Upper lobe of left lung (tissue), 6 donors: ENCODE measurements around the gene JMJD1C. TPM values are rescaled to one million over a fixed set of nuclear protein-coding genes. Genes with fewer than 3 reads are reported as not detected.

ENCODE experiments used
- ATAC-seq, 2 donors: fragments of 200-7000 bp; cut with Tn5 transposase; one replicate each; pipeline ENCODE4 v1.9.1; 2022; ENCODE audit warnings: mild to moderate bottlenecking in 2 of 2, moderate library complexity in 2 of 2; ENCODE audit not compliant: low FRiP score in 2 of 2
- DNase-seq, 2 donors: peaks; one replicate each; pipeline ENCODE4 v3.0.0-alpha.2; 2019 to 2020
- H3K27ac ChIP-seq, 4 donors: fragments of 200-600 bp; sonication (generic); one replicate each; pipeline ENCODE4 v1.5.1; 2016 to 2019
- H3K27me3 ChIP-seq, 4 donors: fragments of 200-600 bp; sonication (generic); one replicate each; pipeline ENCODE4 v1.5.1; 2017 to 2019
- H3K36me3 ChIP-seq, 4 donors: fragments of 200-600 bp; sonication (generic); one replicate each; pipeline ENCODE4 v1.5.1; 2016 to 2019
- H3K4me1 ChIP-seq, 4 donors: fragments of 200-600 bp; sonication (generic); one replicate each; pipeline ENCODE4 v1.5.1; 2018 to 2019
- H3K4me3 ChIP-seq, 4 donors: fragments of 200-600 bp; sonication (generic); one replicate each; pipeline ENCODE4 v1.5.1; 2017 to 2019; ENCODE audit warnings: mild to moderate bottlenecking in 2 of 4, moderate library complexity in 1 of 4
- H3K9me3 ChIP-seq, 4 donors: fragments of 200-600 bp; sonication (generic); one replicate each; pipeline ENCODE4 v1.5.1; 2018 to 2019
- EP300 ChIP-seq, 4 donors: sonication (generic); formaldehyde crosslinking; IDR thresholded peaks; one replicate each; pipeline ENCODE4 v1.5.1; 2017; ENCODE audit warnings: antibody characterized with exemption in 4 of 4, control low read depth in 2 of 4
- POLR2A ChIP-seq, 4 donors: fragments of 450-650 bp; IDR thresholded peaks; one replicate each; pipeline ENCODE4 v1.5.1; 2016 to 2017; ENCODE audit warnings: antibody characterized with exemption in 4 of 4, mild to moderate bottlenecking in 2 of 4
- POLR2AphosphoS5 ChIP-seq, 2 donors: sonication (generic); formaldehyde crosslinking; IDR thresholded peaks; one replicate each; pipeline ENCODE4 v1.5.1; 2017; ENCODE audit warnings: antibody characterized with exemption in 2 of 2
- WGBS, 2 donors: methylation state at CpG; one replicate each; pipeline ENCODE4 v1.1.5; 2017 to 2018; 5-methylcytosine and 5-hydroxymethylcytosine counted together
- total RNA-seq, 6 donors: library from RNA; depleted of rRNA in 4 of 6; stranded (reverse); fragments of >200 nt in 4 of 6; gene quantifications; one replicate each; pipeline versions ENCODE4 v1.1.0 to v1.2.1, GENCODE V29; 2016 to 2021
- TF ChIP-seq, protein P1 (sequence below), 6 experiments: fragments of 450-650 bp in 4 of 6; fragments of 200-600 bp in 2 of 6; sonication (generic) in 2 of 6; IDR thresholded peaks; one replicate each; pipeline ENCODE4 v1.5.1; 2016 to 2019; ENCODE audit warnings: antibody characterized with exemption in 6 of 6
- donor health status: DM: no; HTN: no; CAD: no; lungs with moderate emphysema.
- donor health status: DM: no; HTN: yes; CAD: no; lungs with severe emphysema.

Gene JMJD1C
- total RNA-seq, 6 donors from 2014 or later: 80.2 to 130 (median 94.2) TPM

DNA sequence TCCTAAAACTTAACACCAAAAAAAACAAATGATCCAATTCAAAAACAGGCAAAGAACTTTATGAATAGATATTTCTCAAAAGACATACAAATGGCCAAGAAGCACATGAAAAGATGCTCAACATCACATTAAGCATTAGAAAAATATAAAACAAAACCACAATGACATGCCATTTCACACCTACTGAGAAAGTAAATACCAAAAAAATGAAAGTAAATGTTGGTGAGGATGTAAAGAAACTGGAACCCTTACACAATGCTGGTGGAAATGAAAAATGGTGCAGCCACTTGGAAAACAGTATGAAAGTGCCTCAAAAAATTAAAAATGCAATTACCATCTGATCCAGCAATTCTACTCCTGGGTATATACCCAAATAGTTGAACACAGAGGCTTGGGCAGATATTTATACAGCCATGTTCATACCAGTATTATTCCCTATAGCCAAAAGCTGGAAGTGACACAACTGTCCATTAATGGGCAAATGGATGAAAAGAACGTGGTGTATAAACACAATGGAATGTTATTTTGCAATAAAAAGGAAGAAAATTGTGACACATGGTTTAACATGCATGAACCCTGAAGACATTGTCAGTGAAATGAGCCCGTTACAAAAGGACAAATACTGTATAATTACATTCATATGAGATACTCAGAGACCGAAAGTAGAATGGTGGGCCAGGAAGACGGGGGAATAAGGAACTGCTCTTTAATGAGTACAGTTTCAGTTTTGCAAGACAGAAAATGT lies 89.0 kb downstream of the JMJD1C start:
- H3K36me3 ChIP-seq: no peaks in the 10 kb centered on the region
- peaks cover 0 to 21% (median 10%) of the 10 kb centered on the region in 4 donors for H3K4me1 ChIP-seq
- DNase-seq: no peak
- TF ChIP-seq, protein P1, sequence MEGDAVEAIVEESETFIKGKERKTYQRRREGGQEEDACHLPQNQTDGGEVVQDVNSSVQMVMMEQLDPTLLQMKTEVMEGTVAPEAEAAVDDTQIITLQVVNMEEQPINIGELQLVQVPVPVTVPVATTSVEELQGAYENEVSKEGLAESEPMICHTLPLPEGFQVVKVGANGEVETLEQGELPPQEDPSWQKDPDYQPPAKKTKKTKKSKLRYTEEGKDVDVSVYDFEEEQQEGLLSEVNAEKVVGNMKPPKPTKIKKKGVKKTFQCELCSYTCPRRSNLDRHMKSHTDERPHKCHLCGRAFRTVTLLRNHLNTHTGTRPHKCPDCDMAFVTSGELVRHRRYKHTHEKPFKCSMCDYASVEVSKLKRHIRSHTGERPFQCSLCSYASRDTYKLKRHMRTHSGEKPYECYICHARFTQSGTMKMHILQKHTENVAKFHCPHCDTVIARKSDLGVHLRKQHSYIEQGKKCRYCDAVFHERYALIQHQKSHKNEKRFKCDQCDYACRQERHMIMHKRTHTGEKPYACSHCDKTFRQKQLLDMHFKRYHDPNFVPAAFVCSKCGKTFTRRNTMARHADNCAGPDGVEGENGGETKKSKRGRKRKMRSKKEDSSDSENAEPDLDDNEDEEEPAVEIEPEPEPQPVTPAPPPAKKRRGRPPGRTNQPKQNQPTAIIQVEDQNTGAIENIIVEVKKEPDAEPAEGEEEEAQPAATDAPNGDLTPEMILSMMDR (IDR thresholded peaks at IDR 0.05): no peak
- TF ChIP-seq EP300 (IDR thresholded peaks at IDR 0.05) (no peak), POLR2AphosphoS5 (IDR thresholded peaks at IDR 0.05) (no peak), POLR2A (IDR thresholded peaks at IDR 0.05) (no peak)
- WGBS, 2 donors: 77% methylated on average over 4 of the region's 4 CpGs
- peak in 1 of 2 donors; percentile 68 for ATAC-seq
- no peak overlapping the region for H3K4me3 ChIP-seq
- H3K9me3 ChIP-seq: no peaks in the 10 kb centered on the region
- H3K27me3 ChIP-seq: no peaks in the 10 kb centered on the region
- H3K27ac ChIP-seq: peak overlapping the region in 3 of 4 donors; percentile 14 to 38 (median 17)

DNA sequence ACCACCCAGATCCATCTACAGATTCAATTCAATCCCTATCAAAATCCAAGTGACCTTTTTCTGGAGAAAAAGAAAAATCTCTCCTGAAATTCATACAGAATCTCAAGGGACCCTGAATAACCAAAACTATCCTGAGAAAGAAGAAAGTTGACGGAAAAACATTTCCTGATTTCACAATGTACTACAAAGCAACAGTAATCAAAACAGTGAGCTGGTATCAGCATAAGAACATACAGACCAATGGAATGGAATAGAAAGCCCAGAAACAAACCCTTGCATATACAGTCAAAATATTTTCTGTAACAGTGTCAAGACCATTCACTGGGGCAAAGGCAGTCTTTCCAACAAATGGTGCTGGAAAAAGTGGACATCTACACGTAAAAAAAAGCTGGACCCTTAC lies 89.9 kb downstream of the JMJD1C start:
- no peak overlapping the region for H3K27ac ChIP-seq
- peak in 1 of 2 donors; percentile 34 for ATAC-seq

DNA sequence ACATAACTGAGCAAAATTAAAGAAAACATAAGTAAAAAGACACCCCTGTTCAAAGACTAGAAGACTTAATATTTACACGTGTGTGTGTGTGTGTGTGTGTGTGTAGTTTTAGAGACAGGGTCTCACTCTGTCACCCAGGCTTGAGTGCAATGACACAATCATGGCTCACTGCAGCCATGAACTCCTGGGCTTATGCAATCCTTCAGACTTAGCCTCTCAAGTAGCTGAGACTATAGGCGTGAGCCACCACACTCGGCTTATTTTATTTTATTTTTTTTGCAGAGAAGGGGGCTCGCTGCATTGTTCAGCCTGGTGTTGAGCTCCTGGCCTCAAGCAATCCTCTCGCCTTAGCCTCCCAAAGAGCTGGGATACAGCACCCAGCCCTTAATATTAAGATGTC lies 90.3 kb downstream of the JMJD1C start:
- TF ChIP-seq POLR2A (IDR thresholded peaks at IDR 0.05): no peak
- TF ChIP-seq EP300 (IDR thresholded peaks at IDR 0.05): no peak
- no peak for TF ChIP-seq POLR2AphosphoS5 (IDR thresholded peaks at IDR 0.05)
- TF ChIP-seq, protein P1 (IDR thresholded peaks at IDR 0.05): no peak
- no peak for ATAC-seq
- no peak for DNase-seq
- no peak overlapping the region for H3K27ac ChIP-seq
- H3K36me3 ChIP-seq: no peaks in the 10 kb centered on the region
- no peak overlapping the region for H3K4me3 ChIP-seq
- no peaks in the 10 kb centered on the region for H3K9me3 ChIP-seq
- WGBS, 2 donors: 83 to 85% methylated on average over 5 of the region's 5 CpGs
- no peaks in the 10 kb centered on the region for H3K27me3 ChIP-seq
- H3K4me1 ChIP-seq: peaks cover 0 to 21% (median 10%) of the 10 kb centered on the region in 4 donors

More for the DNA sequence above, 89.9 kb downstream of the JMJD1C start:
- Histone ChIP-seq H3K9me3 (no peaks in the 10 kb centered on the region), H3K4me3 (no peak overlapping the region), H3K4me1 (peaks cover 0 to 21% (median 10%) of the 10 kb centered on the region in 4 donors), H3K27me3 (no peaks in the 10 kb centered on the region), H3K36me3 (no peaks in the 10 kb centered on the region)
- 75 to 78% methylated on average over 2 of the region's 2 CpGs for WGBS, 2 donors
- no peak for DNase-seq
- TF ChIP-seq POLR2A (IDR thresholded peaks at IDR 0.05) (no peak), POLR2AphosphoS5 (IDR thresholded peaks at IDR 0.05) (no peak), EP300 (IDR thresholded peaks at IDR 0.05) (no peak)
- TF ChIP-seq, protein P1 (IDR thresholded peaks at IDR 0.05): no peak

DNA sequence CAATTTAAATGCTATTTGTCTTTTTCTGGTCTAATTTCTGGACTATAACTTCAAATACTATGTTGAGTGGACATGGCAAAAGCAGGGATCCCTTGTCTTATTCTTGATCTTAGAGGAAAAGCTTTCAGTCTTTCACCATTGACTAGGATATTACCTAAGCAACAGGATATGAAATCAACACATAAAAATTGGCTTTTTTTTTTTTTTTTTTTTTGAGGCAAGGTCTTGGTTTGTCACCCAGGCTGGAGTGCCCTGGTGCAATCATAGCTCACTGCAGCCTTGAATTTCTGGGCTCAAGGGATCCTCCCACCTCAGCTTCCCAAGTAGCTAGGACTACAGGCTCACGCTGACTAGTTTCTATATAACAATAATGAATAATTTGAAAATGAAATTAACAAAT lies 90.8 kb downstream of the JMJD1C start:
- Histone ChIP-seq H3K4me3 (no peak overlapping the region), H3K36me3 (no peaks in the 10 kb centered on the region), H3K9me3 (no peaks in the 10 kb centered on the region), H3K27ac (no peak overlapping the region), H3K27me3 (no peaks in the 10 kb centered on the region), H3K4me1 (peaks cover 0 to 21% (median 10%) of the 10 kb centered on the region in 4 donors)
- no peak for ATAC-seq
- 96 to 100% methylated on average over 1 of the region's 1 CpG for WGBS, 2 donors
- DNase-seq: no peak
- TF ChIP-seq POLR2A (IDR thresholded peaks at IDR 0.05) (no peak), EP300 (IDR thresholded peaks at IDR 0.05) (no peak), POLR2AphosphoS5 (IDR thresholded peaks at IDR 0.05) (no peak)
- TF ChIP-seq, protein P1 (IDR thresholded peaks at IDR 0.05): no peak

DNA sequence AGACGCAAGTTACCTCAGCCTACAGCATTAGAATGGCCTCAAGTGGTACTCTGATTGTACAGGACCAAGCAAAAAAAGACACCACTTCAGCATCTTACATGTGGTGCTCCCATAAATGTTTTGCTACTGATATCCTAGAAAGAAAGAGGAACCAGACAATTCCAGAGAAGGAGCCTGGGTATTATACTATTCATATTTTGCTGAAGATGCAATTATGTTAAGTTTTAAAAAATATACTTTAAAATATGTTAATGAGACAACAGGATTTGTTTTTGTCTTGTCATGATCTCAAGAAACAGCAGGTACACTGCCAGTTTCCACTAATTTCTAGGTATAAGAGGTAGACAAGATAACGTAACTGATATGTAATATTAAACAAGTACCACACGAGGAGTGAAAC lies 92.6 kb downstream of the JMJD1C start:
- WGBS, 2 donors: 85 to 92% methylated on average over 3 of the region's 3 CpGs
- no peak overlapping the region for H3K27ac ChIP-seq
- H3K4me1 ChIP-seq: peaks cover 0 to 19% (median 10%) of the 10 kb centered on the region in 4 donors
- no peaks in the 10 kb centered on the region for H3K9me3 ChIP-seq
- DNase-seq (no peak), ATAC-seq (no peak)
- no peaks in the 10 kb centered on the region for H3K27me3 ChIP-seq
- no peaks in the 10 kb centered on the region for H3K36me3 ChIP-seq
- TF ChIP-seq, protein P1 (IDR thresholded peaks at IDR 0.05): no peak
- no peak for TF ChIP-seq EP300 (IDR thresholded peaks at IDR 0.05)
- TF ChIP-seq POLR2AphosphoS5 (IDR thresholded peaks at IDR 0.05): no peak
- no peak for TF ChIP-seq POLR2A (IDR thresholded peaks at IDR 0.05)
- H3K4me3 ChIP-seq: no peak overlapping the region
